Measurements from ENCODE around the gene SLC12A8. TPM values are rescaled to one million over a fixed set of nuclear protein-coding genes. Genes with fewer than 3 reads are reported as not detected.

The SLC12A8 gene
- total RNA-seq, 1 experiment from 2014 or later = 13.0 TPM

- Mint-ChIP-seq H3K27ac (ENCODE audit: low read depth, unreplicated experiment) (no peak overlapping the region), H3K4me3 (ENCODE audit: unreplicated experiment) (no peak overlapping the region), H3K27me3 (ENCODE audit: insufficient read depth, unreplicated experiment) (no peaks in the 10 kb centered on the region), H3K36me3 (ENCODE audit: insufficient read depth, unreplicated experiment) (no peaks in the 10 kb centered on the region), H3K4me1 (ENCODE audit: insufficient read depth, unreplicated experiment) (peaks cover 16% of the 10 kb centered on the region), H3K9me3 (ENCODE audit: unreplicated experiment) (no peaks in the 10 kb centered on the region)
- no peak for DNase-seq (ENCODE audit: unreplicated experiment)
- intact Hi-C loops (cut with micrococcal nuclease) = no loop called here
- ChIA-PET CTCF (no interaction called here), POLR2A (no interaction called here)
- no TSS peak for BruUV-seq (replicated peaks)
- no peak for TF ChIP-seq CTCF (IDR thresholded peaks at IDR 0.05; ENCODE audit: unreplicated experiment)
Observed at GRCh38 chr3:125141596-125142419, 70.7 kb downstream of the SLC12A8 start.

- TF ChIP-seq CTCF (IDR thresholded peaks at IDR 0.05; ENCODE audit: unreplicated experiment) = no peak
- Mint-ChIP-seq H3K27me3 (ENCODE audit: insufficient read depth, unreplicated experiment) (no peaks in the 10 kb centered on the region), H3K9me3 (ENCODE audit: unreplicated experiment) (no peaks in the 10 kb centered on the region), H3K4me1 (ENCODE audit: insufficient read depth, unreplicated experiment) (peaks cover 16% of the 10 kb centered on the region), H3K36me3 (ENCODE audit: insufficient read depth, unreplicated experiment) (no peaks in the 10 kb centered on the region), H3K4me3 (ENCODE audit: unreplicated experiment) (no peak overlapping the region), H3K27ac (ENCODE audit: low read depth, unreplicated experiment) (peak overlapping the region; percentile 94)
- CTCF ChIA-PET = interaction anchor here (0.6 kb wide), 1 partner anchor 119 kb away, joined by 3 read pairs; no protein-coding TSS in a partner anchor
- DNase-seq (ENCODE audit: unreplicated experiment) = no peak
- intact Hi-C loops (cut with micrococcal nuclease) = no loop called here
- no TSS peak for BruUV-seq (replicated peaks)
- POLR2A ChIA-PET = no interaction called here
Observed at GRCh38 chr3:125140818-125141595, 71.5 kb downstream of the SLC12A8 start.

GRCh38 chr3:125140011-125140817 lies 72.3 kb downstream of the SLC12A8 start:
- CTCF ChIA-PET = interaction anchor here (0.6 kb wide), 1 partner anchor 118 kb away, joined by 3 read pairs; no protein-coding TSS in a partner anchor
- no peaks in the 10 kb centered on the region for H3K36me3 Mint-ChIP-seq (ENCODE audit: insufficient read depth, unreplicated experiment)
- H3K27ac Mint-ChIP-seq (ENCODE audit: low read depth, unreplicated experiment) = peak overlapping the region; percentile 94
- TF ChIP-seq CTCF (IDR thresholded peaks at IDR 0.05; ENCODE audit: unreplicated experiment) = no peak
- peaks cover 16% of the 10 kb centered on the region for H3K4me1 Mint-ChIP-seq (ENCODE audit: insufficient read depth, unreplicated experiment)
- H3K27me3 Mint-ChIP-seq (ENCODE audit: insufficient read depth, unreplicated experiment) = no peaks in the 10 kb centered on the region
- intact Hi-C loops (cut with micrococcal nuclease) = no loop called here
- POLR2A ChIA-PET = interaction anchor here (0.6 to 0.7 kb wide), 2 partner anchors 12 to 77 kb away, joined by 3 read pairs; no protein-coding TSS in a partner anchor
- no peak overlapping the region for H3K4me3 Mint-ChIP-seq (ENCODE audit: unreplicated experiment)
- no peaks in the 10 kb centered on the region for H3K9me3 Mint-ChIP-seq (ENCODE audit: unreplicated experiment)
- no TSS peak for BruUV-seq (replicated peaks)
- DNase-seq (ENCODE audit: unreplicated experiment) = peak; percentile 33
